GM23338 (cell line): Measurements from ENCODE around the gene PCDHA8. TPM values are rescaled to one million over a fixed set of nuclear protein-coding genes. Genes with fewer than 3 reads are reported as not detected.

ENCODE experiments used
- ATAC-seq: fragments of 200-7000 bp; cut with Tn5 transposase; 3 replicates; pipeline ENCODE4 v1.9.1; 2020
- DNase-seq: peaks from one replicate; pipeline ENCODE4 v3.0.0-alpha.2; 2015; ENCODE audit warnings: low spot score
- H2AFZ ChIP-seq: fragments of 200-600 bp; sonication (generic); 2 replicates; pipeline ENCODE4 v1.8.0; 2016; ENCODE audit warnings: antibody characterized with exemption, mild to moderate bottlenecking, moderate library complexity
- H3F3A ChIP-seq: fragments of 200-600 bp; sonication (generic); replicated peaks from 2 replicates; pipeline ENCODE4 v1.8.0; 2017; ENCODE audit warnings: antibody characterized with exemption, mixed run types, low read depth
- H3K27ac ChIP-seq: fragments of 200-600 bp; sonication (generic); 2 replicates; pipeline ENCODE4 v1.6.1; 2016; ENCODE audit warnings: low read depth
- H3K27me3 ChIP-seq: fragments of 200-600 bp; sonication (generic); 2 replicates; pipeline ENCODE4 v1.8.0; 2016; ENCODE audit warnings: mild to moderate bottlenecking, mixed run types, moderate library complexity; ENCODE audit not compliant: insufficient read depth
- H3K36me3 ChIP-seq: fragments of 200-600 bp; sonication (generic); 2 replicates; pipeline ENCODE4 v1.8.0; 2016; ENCODE audit warnings: mild to moderate bottlenecking; ENCODE audit not compliant: insufficient read depth
- H3K4me1 ChIP-seq: fragments of 200-600 bp; sonication (generic); 2 replicates; pipeline ENCODE4 v1.8.0; 2016; ENCODE audit warnings: mild to moderate bottlenecking, moderate library complexity; ENCODE audit not compliant: insufficient read depth
- H3K4me2 ChIP-seq: fragments of 200-600 bp; sonication (generic); 2 replicates; pipeline ENCODE4 v1.7.1; 2017; ENCODE audit warnings: mixed run types
- H3K4me3 ChIP-seq: fragments of 200-600 bp; sonication (generic); 2 replicates; pipeline ENCODE4 v1.6.1; 2016; ENCODE audit warnings: mixed run types
- H3K79me2 ChIP-seq: fragments of 200-600 bp; sonication (generic); replicated peaks from 2 replicates; pipeline ENCODE4 v1.8.0; 2017; ENCODE audit warnings: mild to moderate bottlenecking; ENCODE audit not compliant: insufficient read depth
- H3K9me2 ChIP-seq: fragments of 200-600 bp; sonication (generic); 2 replicates; pipeline ENCODE4 v1.8.0; 2017; ENCODE audit not compliant: insufficient read depth
- H4K20me1 ChIP-seq: fragments of 200-600 bp; sonication (generic); replicated peaks from 2 replicates; pipeline ENCODE4 v1.8.0; 2017; ENCODE audit warnings: mild to moderate bottlenecking; ENCODE audit not compliant: insufficient read depth
- H3K27ac Mint-ChIP-seq: 2 replicates; pipeline ENCODE4 v1.8.0; 2020; ENCODE audit warnings: inconsistent platforms, mild to moderate bottlenecking, moderate library complexity, mixed read lengths
- H3K27me3 Mint-ChIP-seq: 3 replicates; pipeline ENCODE4 v1.8.0; 2022; ENCODE audit warnings: low read depth, mild to moderate bottlenecking, moderate library complexity, mixed read lengths, inconsistent platforms; ENCODE audit not compliant: insufficient read depth, poor library complexity
- H3K36me3 Mint-ChIP-seq: 3 replicates; pipeline ENCODE4 v1.8.0; 2021; ENCODE audit warnings: low read depth, mild to moderate bottlenecking, inconsistent platforms, moderate library complexity, mixed read lengths
- H3K4me1 Mint-ChIP-seq: 3 replicates; pipeline ENCODE4 v1.8.0; 2020; ENCODE audit warnings: mild to moderate bottlenecking, inconsistent platforms, mixed read lengths
- H3K4me3 Mint-ChIP-seq: 3 replicates; pipeline ENCODE4 v1.8.0; 2021; ENCODE audit warnings: moderate library complexity, mild to moderate bottlenecking, inconsistent platforms, mixed read lengths
- H3K9me3 Mint-ChIP-seq: 3 replicates; pipeline ENCODE4 v1.8.0; 2020; ENCODE audit warnings: moderate library complexity, mild to moderate bottlenecking, inconsistent platforms, mixed read lengths
- EZH2 ChIP-seq: fragments of 200-600 bp; sonication (generic); IDR thresholded peaks from one replicate; pipeline ENCODE4 v1.8.0; 2017; ENCODE audit warnings: antibody characterized with exemption, mild to moderate bottlenecking, low read depth; ENCODE audit not compliant: unreplicated experiment
- JUNB ChIP-seq: IDR thresholded peaks from one replicate; pipeline ENCODE4 v1.6.1; 2016; ENCODE audit warnings: antibody characterized with exemption; ENCODE audit not compliant: unreplicated experiment
- NANOG ChIP-seq: IDR thresholded peaks from 2 replicates; pipeline ENCODE4 v1.6.1; 2016; ENCODE audit warnings: antibody characterized with exemption, borderline replicate concordance
- long read RNA-seq: library from polyadenylated mRNA; unstranded; transcript quantifications from one replicate; pipeline ENCODE4 v2.0.0, GENCODE V29; 2020; ENCODE audit not compliant: unreplicated experiment
- polyA plus RNA-seq: library from polyadenylated mRNA; unstranded; fragments of >200 nt; fragmentation: Nextera tagmentation; extraction: Ambion mirVana; gene quantifications from 2 replicates; pipeline ENCODE4 v1.2.1, GENCODE V29; 2016
- total RNA-seq: library from RNA; depleted of rRNA; stranded (reverse); fragments of >200 nt; shearing (Covaris generic); gene quantifications from 2 replicates; pipeline ENCODE4 v1.2.3, GENCODE V29; 2014; rRNA removed
- TF ChIP-seq, protein P1 (sequence below): IDR thresholded peaks from 2 replicates; pipeline ENCODE4 v1.6.1; 2016; ENCODE audit warnings: antibody characterized with exemption
- TF ChIP-seq, protein P2 (sequence below), 2 experiments: fragments of 200-600 bp in 1 of 2; sonication (generic) in 1 of 2; conservative IDR thresholded peaks; 2 replicates each; pipeline versions ENCODE4 v1.5.1 to v1.6.1; 2016 to 2017; ENCODE audit warnings: antibody characterized with exemption in 2 of 2, low read depth in 2 of 2, mild to moderate bottlenecking in 2 of 2, moderate library complexity in 1 of 2

Gene PCDHA8, protein sequence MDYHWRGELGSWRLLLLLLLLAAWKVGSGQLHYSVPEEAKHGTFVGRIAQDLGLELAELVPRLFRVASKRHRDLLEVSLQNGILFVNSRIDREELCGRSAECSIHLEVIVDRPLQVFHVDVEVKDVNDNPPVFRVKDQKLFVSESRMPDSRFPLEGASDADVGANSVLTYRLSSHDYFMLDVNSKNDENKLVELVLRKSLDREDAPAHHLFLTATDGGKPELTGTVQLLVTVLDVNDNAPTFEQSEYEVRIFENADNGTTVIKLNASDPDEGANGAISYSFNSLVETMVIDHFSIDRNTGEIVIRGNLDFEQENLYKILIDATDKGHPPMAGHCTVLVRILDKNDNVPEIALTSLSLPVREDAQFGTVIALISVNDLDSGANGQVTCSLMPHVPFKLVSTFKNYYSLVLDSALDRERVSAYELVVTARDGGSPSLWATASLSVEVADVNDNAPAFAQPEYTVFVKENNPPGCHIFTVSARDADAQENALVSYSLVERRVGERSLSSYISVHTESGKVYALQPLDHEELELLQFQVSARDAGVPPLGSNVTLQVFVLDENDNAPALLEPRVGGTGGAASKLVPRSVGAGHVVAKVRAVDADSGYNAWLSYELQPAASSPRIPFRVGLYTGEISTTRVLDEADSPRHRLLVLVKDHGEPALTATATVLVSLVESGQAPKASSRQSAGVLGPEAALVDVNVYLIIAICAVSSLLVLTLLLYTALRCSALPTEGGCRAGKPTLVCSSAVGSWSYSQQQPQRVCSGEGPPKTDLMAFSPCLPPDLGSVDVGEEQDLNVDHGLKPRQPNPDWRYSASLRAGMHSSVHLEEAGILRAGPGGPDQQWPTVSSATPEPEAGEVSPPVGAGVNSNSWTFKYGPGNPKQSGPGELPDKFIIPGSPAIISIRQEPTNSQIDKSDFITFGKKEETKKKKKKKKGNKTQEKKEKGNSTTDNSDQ
- total RNA-seq (1.4 and 3.1 TPM in 2 replicates), polyA plus RNA-seq (0.56 and 0.86 TPM in 2 replicates)
- long read RNA-seq: 0 reads

DNA sequence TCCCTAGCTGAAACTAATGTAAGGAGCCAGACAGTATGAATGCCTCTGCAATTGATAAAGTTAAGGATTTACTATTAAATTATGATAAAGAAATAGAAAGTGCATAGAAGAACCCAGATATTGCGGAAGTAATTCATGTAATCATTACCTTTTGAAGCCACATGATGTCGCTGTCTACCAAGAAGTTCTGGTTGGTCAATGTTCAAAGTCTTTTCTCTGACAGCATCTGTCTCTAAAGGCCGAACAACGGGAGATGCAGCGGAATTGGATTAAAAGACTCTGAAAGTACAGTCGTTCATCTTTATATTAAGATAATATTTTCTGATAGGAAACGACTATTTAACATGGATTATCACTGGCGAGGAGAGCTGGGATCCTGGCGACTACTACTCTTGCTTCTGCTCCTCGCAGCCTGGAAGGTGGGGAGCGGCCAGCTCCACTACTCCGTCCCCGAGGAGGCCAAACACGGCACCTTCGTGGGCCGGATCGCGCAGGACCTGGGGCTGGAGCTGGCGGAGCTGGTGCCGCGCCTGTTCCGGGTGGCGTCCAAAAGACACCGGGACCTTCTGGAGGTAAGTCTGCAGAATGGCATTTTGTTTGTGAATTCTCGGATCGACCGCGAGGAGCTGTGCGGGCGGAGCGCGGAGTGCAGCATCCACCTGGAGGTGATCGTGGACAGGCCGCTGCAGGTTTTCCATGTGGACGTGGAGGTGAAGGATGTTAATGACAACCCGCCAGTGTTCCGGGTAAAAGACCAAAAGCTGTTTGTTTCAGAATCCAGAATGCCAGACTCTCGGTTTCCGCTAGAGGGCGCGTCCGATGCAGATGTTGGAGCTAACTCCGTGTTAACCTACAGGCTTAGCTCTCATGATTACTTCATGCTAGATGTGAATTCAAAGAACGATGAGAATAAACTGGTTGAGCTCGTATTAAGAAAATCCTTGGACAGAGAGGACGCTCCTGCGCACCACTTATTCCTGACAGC is at the start of gene PCDHA8:
TSS of gene PCDHA8 (plus strand) at position 210 of the 985 bp plus-strand sequence. CDS start at position 345, 135 bp downstream.
- no peak for TF ChIP-seq EZH2
- TF ChIP-seq NANOG: no peak
- TF ChIP-seq, protein P1, sequence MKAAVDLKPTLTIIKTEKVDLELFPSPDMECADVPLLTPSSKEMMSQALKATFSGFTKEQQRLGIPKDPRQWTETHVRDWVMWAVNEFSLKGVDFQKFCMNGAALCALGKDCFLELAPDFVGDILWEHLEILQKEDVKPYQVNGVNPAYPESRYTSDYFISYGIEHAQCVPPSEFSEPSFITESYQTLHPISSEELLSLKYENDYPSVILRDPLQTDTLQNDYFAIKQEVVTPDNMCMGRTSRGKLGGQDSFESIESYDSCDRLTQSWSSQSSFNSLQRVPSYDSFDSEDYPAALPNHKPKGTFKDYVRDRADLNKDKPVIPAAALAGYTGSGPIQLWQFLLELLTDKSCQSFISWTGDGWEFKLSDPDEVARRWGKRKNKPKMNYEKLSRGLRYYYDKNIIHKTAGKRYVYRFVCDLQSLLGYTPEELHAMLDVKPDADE: no peak
- TF ChIP-seq, protein P2, sequence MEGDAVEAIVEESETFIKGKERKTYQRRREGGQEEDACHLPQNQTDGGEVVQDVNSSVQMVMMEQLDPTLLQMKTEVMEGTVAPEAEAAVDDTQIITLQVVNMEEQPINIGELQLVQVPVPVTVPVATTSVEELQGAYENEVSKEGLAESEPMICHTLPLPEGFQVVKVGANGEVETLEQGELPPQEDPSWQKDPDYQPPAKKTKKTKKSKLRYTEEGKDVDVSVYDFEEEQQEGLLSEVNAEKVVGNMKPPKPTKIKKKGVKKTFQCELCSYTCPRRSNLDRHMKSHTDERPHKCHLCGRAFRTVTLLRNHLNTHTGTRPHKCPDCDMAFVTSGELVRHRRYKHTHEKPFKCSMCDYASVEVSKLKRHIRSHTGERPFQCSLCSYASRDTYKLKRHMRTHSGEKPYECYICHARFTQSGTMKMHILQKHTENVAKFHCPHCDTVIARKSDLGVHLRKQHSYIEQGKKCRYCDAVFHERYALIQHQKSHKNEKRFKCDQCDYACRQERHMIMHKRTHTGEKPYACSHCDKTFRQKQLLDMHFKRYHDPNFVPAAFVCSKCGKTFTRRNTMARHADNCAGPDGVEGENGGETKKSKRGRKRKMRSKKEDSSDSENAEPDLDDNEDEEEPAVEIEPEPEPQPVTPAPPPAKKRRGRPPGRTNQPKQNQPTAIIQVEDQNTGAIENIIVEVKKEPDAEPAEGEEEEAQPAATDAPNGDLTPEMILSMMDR (conservative IDR thresholded peaks at IDR 0.05; ENCODE audit: low read depth in 2 of 2): peak; percentile 75 to 83
- Histone ChIP-seq H3F3A (no peaks in the 10 kb centered on the region), H3K36me3 (peaks cover 4% of the 10 kb centered on the region; the same call in 1 of the 2 replicates), H3K27me3 (no peaks in the 10 kb centered on the region), H3K79me2 (no peaks in the 10 kb centered on the region), H3K27ac (no peak within 1 kb of the TSS), H3K4me3 (no peak within 1 kb of the TSS), H2AFZ (no peak within 1 kb of the TSS), H4K20me1 (no peaks in the 10 kb centered on the region; the same call in 1 of the 2 replicates), H3K4me2 (no peak within 1 kb of the TSS), H3K4me1 (no peaks in the 10 kb centered on the region), H3K9me2 (no peaks in the 10 kb centered on the region)
- H3K4me3 Mint-ChIP-seq: peak within 1 kb of the TSS; percentile 34; the same call in 1 of the 3 replicates
- ATAC-seq (peak; percentile 75), DNase-seq (peak; percentile 88)
- no peaks in the 10 kb centered on the region; the same call in 2 of the 3 replicates for H3K4me1 Mint-ChIP-seq
- no peak within 1 kb of the TSS for H3K27ac Mint-ChIP-seq
- H3K9me3 Mint-ChIP-seq: peaks cover 4% of the 10 kb centered on the region; the same call in 1 of the 3 replicates
- H3K36me3 Mint-ChIP-seq: peaks cover 11% of the 10 kb centered on the region
- H3K27me3 Mint-ChIP-seq: no peaks in the 10 kb centered on the region

DNA sequence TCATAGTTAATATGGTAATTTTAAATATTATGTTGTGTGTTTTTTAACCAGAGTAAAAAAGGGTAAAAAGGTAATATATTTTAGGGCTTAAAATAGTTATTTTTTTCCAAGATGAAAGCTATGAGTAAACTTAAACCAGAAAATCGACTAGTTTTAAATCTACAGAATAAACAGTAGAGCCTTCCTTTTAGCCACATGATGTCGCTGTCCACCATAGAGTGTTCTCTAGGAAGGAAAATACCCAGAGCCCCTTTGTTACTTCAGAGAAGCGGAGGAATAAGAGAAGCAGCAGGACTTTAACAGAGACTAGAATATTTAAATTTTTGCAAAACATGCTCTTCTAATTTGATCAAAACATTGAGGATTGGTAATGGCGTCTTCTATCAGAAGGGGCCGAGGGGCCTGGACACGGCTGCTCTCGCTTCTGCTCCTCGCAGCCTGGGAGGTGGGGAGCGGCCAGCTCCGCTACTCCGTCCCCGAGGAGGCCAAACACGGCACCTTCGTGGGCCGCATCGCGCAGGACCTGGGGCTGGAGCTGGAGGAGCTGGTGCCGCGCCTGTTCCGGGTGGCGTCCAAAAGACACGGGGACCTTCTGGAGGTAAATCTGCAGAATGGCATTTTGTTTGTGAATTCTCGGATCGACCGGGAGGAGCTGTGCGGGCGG is 46.3 kb upstream of the PCDHA8 start, which contains the start of gene PCDHA2:
TSS of gene PCDHA2 (plus strand) at position 258 of the 664 bp plus-strand sequence.
- Histone ChIP-seq H3K4me3 (peak within 1 kb of the TSS; percentile 55), H3K79me2 (no peaks in the 10 kb centered on the region), H2AFZ (peak within 1 kb of the TSS; percentile 48), H3K27me3 (no peaks in the 10 kb centered on the region), H3K36me3 (no peaks in the 10 kb centered on the region), H3K27ac (no peak within 1 kb of the TSS), H4K20me1 (no peaks in the 10 kb centered on the region), H3K9me2 (no peaks in the 10 kb centered on the region), H3K4me1 (no peaks in the 10 kb centered on the region), H3K4me2 (peak within 1 kb of the TSS; percentile 73), H3F3A (no peaks in the 10 kb centered on the region)
- peaks cover 33% of the 10 kb centered on the region for H3K9me3 Mint-ChIP-seq
- peak within 1 kb of the TSS; percentile 84 for H3K4me3 Mint-ChIP-seq
- H3K36me3 Mint-ChIP-seq: peaks cover 22% of the 10 kb centered on the region
- DNase-seq: peak; percentile 88
- H3K27ac Mint-ChIP-seq: no peak within 1 kb of the TSS
- TF ChIP-seq, protein P2 (conservative IDR thresholded peaks at IDR 0.05; ENCODE audit: low read depth in 2 of 2): peak; percentile 71 to 95
- no peak for TF ChIP-seq JUNB
- no peaks in the 10 kb centered on the region for H3K4me1 Mint-ChIP-seq
- H3K27me3 Mint-ChIP-seq: no peaks in the 10 kb centered on the region
- ATAC-seq: peak; percentile 93
